ENCODE measurements around the gene EPHB1. TPM values are rescaled to one million over a fixed set of nuclear protein-coding genes. Genes with fewer than 3 reads are reported as not detected.

EPHB1 gene
- total and polyA plus RNA-seq, 2 experiments from 2014 or later: 0.43 to 0.81 TPM

DNA sequence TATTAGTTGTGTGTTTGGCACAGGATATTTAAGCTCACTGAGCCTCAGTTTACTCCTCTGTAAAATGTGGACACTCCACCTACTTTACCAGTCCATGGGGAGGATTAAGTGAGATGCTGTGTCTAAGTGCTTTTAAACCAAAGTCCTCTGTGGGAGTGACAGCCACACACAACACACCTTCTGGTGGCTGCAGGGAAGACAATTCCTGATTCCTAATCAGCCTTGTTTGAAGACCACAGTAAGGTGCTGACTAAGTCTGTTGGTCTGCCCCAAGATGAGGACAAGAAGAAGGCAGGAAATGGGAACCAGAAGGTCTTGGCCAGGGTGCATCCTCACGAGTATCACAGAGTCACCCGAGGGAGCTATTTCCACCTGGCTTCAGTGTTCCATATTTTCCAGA, 52.3 kb downstream of the EPHB1 start:
- H3K27me3 ChIP-seq (replicated peaks; ENCODE audit: insufficient read depth): no peaks in the 10 kb centered on the region
- H3K36me3 ChIP-seq (ENCODE audit: low read depth): no peaks in the 10 kb centered on the region
- 17 to 18% methylated on average over 2 of the region's 2 CpGs for WGBS, 2 experiments (ENCODE audit: low coverage in 1 of 2, low lambda C conversion rate in 2 of 2, missing lambda C conversion rate in 2 of 2)
- peak overlapping the region; percentile 30; the same call in 1 of the 2 replicates for H2AFZ ChIP-seq
- TF ChIP-seq EZH2phosphoT487 (IDR thresholded peaks at IDR 0.05; ENCODE audit: insufficient read depth, low read depth) (no peak), EZH2 (IDR thresholded peaks at IDR 0.05; ENCODE audit: insufficient read depth, poor library complexity, severe bottlenecking) (no peak)
- H3K9me2 ChIP-seq (ENCODE audit: insufficient read depth): no peaks in the 10 kb centered on the region
- peak overlapping the region; percentile 38 for H3K4me2 ChIP-seq (ENCODE audit: unreplicated experiment)
- in situ Hi-C loops (cut with MboI): no loop called here
- H4K20me1 ChIP-seq (ENCODE audit: insufficient read depth): no peaks in the 10 kb centered on the region
- H3K79me2 ChIP-seq (ENCODE audit: insufficient read depth): no peaks in the 10 kb centered on the region
- DNase-seq: peak; percentile 16
- H3K9me3 ChIP-seq (ENCODE audit: low read depth): no peaks in the 10 kb centered on the region
- H3K9ac ChIP-seq: no peak overlapping the region
- peaks cover 14% of the 10 kb centered on the region for H3F3A ChIP-seq (ENCODE audit: insufficient read depth)
- peaks cover 13% of the 10 kb centered on the region for H3K4me1 ChIP-seq (ENCODE audit: insufficient read depth)
- peak overlapping the region; percentile 44; the same call in 1 of the 2 replicates for H3K27ac ChIP-seq
- H3K4me3 ChIP-seq: peak overlapping the region; percentile 18; the same call in 1 of the 2 replicates

DNA sequence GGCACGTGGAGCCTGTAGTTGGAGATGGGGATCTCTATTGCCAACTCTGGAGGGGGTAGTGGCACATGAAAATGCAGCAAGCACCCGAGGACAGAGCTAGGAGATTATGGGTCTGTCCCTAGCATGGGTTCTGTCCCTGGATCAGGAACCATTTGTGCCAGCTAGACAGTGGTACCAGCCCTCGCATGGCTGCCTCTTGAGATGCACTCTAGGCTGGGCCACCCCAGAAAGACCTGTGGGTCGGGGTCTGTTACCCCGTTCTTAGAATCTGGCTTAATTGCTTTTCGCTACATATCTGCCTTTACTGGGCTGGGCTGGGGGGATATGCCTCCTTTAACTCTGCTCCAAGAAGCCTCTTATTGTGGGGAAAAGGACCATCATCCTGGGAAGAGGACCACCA, 54.5 kb downstream of the EPHB1 start:
- Histone ChIP-seq H3K36me3 (ENCODE audit: low read depth) (no peaks in the 10 kb centered on the region), H3K4me2 (ENCODE audit: unreplicated experiment) (no peak overlapping the region), H3K27me3 (replicated peaks; ENCODE audit: insufficient read depth) (no peaks in the 10 kb centered on the region), H3K9me3 (ENCODE audit: low read depth) (no peaks in the 10 kb centered on the region), H3F3A (ENCODE audit: insufficient read depth) (peaks cover 14% of the 10 kb centered on the region), H3K79me2 (ENCODE audit: insufficient read depth) (no peaks in the 10 kb centered on the region), H3K27ac (no peak overlapping the region), H3K4me1 (ENCODE audit: insufficient read depth) (peaks cover 13% of the 10 kb centered on the region), H2AFZ (no peak overlapping the region), H3K9ac (no peak overlapping the region), H3K9me2 (ENCODE audit: insufficient read depth) (no peaks in the 10 kb centered on the region), H4K20me1 (ENCODE audit: insufficient read depth) (no peaks in the 10 kb centered on the region), H3K4me3 (no peak overlapping the region)
- WGBS, 2 experiments (ENCODE audit: low coverage in 1 of 2, low lambda C conversion rate in 2 of 2, missing lambda C conversion rate in 2 of 2): 81 to 84% methylated on average over 6 of the region's 6 CpGs
- no peak for TF ChIP-seq EZH2phosphoT487 (IDR thresholded peaks at IDR 0.05; ENCODE audit: insufficient read depth, low read depth)
- TF ChIP-seq EZH2 (IDR thresholded peaks at IDR 0.05; ENCODE audit: insufficient read depth, poor library complexity, severe bottlenecking): no peak
- DNase-seq: no peak
- in situ Hi-C loops (cut with MboI): no loop called here

DNA sequence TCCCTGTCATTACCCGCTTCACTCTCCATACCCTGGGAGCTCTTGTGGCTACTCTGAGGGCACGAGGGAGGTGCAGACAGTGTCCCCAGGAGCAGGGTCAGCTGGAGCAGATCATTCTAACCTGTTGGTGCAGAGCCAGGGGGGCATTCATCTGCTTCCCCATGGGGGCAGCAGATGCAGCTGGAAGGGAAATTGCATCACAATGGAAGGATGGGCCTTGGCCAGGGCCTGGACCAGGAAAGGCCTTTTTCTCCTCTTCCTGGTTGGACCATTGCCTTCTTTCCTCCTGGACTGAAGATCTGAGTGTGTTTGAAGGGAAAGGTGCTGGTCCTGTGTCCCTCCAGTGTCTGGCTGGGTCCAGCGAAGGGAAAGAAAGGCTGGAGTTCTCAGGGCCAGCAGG, 55.7 kb downstream of the EPHB1 start:
- no peaks in the 10 kb centered on the region for H4K20me1 ChIP-seq (ENCODE audit: insufficient read depth)
- H3K4me3 ChIP-seq: no peak overlapping the region
- TF ChIP-seq EZH2phosphoT487 (IDR thresholded peaks at IDR 0.05; ENCODE audit: insufficient read depth, low read depth) (no peak), EZH2 (IDR thresholded peaks at IDR 0.05; ENCODE audit: insufficient read depth, poor library complexity, severe bottlenecking) (no peak)
- H3K27ac ChIP-seq: no peak overlapping the region
- H3K9ac ChIP-seq: no peak overlapping the region
- no peaks in the 10 kb centered on the region for H3K79me2 ChIP-seq (ENCODE audit: insufficient read depth)
- H2AFZ ChIP-seq: no peak overlapping the region
- H3K4me1 ChIP-seq (ENCODE audit: insufficient read depth): peaks cover 13% of the 10 kb centered on the region
- WGBS, 2 experiments (ENCODE audit: low coverage in 1 of 2, low lambda C conversion rate in 2 of 2, missing lambda C conversion rate in 2 of 2): 52 to 71% methylated on average over 3 of the region's 3 CpGs
- peaks cover 14% of the 10 kb centered on the region for H3F3A ChIP-seq (ENCODE audit: insufficient read depth)
- in situ Hi-C loops (cut with MboI): no loop called here
- no peaks in the 10 kb centered on the region for H3K36me3 ChIP-seq (ENCODE audit: low read depth)
- no peaks in the 10 kb centered on the region for H3K9me2 ChIP-seq (ENCODE audit: insufficient read depth)
- H3K27me3 ChIP-seq (replicated peaks; ENCODE audit: insufficient read depth): no peaks in the 10 kb centered on the region
- no peak for DNase-seq
- no peak overlapping the region for H3K4me2 ChIP-seq (ENCODE audit: unreplicated experiment)
- H3K9me3 ChIP-seq (ENCODE audit: low read depth): no peaks in the 10 kb centered on the region

DNA sequence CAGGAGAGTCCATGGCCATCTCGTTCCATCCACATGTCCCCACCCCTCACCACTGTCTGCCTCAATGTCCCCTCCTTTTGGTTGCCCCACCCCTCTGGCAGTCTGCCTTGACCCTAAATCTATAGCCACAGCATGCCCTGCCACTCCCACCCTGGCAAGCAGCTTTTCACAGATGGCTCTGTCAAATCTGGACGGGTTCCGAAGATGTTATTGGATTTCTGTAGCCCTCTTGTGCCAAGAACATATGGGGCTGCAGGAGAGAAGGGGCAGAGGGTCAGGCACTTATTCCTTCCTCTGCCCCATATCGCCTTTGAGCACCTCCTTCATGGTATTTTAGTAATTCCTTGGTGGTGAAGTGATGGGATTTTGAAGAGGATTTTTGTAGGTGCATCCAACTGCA, 57.1 kb downstream of the EPHB1 start:
- Histone ChIP-seq H3K9me3 (ENCODE audit: low read depth) (no peaks in the 10 kb centered on the region), H4K20me1 (ENCODE audit: insufficient read depth) (no peaks in the 10 kb centered on the region), H3K27ac (no peak overlapping the region), H3K36me3 (ENCODE audit: low read depth) (no peaks in the 10 kb centered on the region), H3K27me3 (replicated peaks; ENCODE audit: insufficient read depth) (no peaks in the 10 kb centered on the region), H3K4me2 (ENCODE audit: unreplicated experiment) (no peak overlapping the region), H3K4me3 (no peak overlapping the region), H3F3A (ENCODE audit: insufficient read depth) (peaks cover 8% of the 10 kb centered on the region), H3K9ac (no peak overlapping the region), H2AFZ (no peak overlapping the region), H3K9me2 (ENCODE audit: insufficient read depth) (no peaks in the 10 kb centered on the region), H3K4me1 (ENCODE audit: insufficient read depth) (peaks cover 6% of the 10 kb centered on the region), H3K79me2 (ENCODE audit: insufficient read depth) (no peaks in the 10 kb centered on the region)
- DNase-seq: no peak
- no peak for TF ChIP-seq EZH2 (IDR thresholded peaks at IDR 0.05; ENCODE audit: insufficient read depth, poor library complexity, severe bottlenecking)
- TF ChIP-seq EZH2phosphoT487 (IDR thresholded peaks at IDR 0.05; ENCODE audit: insufficient read depth, low read depth): no peak
- in situ Hi-C loops (cut with MboI): no loop called here
- 47 to 53% methylated on average over 4 of the region's 4 CpGs for WGBS, 2 experiments (ENCODE audit: low coverage in 1 of 2, low lambda C conversion rate in 2 of 2, missing lambda C conversion rate in 2 of 2)

DNA sequence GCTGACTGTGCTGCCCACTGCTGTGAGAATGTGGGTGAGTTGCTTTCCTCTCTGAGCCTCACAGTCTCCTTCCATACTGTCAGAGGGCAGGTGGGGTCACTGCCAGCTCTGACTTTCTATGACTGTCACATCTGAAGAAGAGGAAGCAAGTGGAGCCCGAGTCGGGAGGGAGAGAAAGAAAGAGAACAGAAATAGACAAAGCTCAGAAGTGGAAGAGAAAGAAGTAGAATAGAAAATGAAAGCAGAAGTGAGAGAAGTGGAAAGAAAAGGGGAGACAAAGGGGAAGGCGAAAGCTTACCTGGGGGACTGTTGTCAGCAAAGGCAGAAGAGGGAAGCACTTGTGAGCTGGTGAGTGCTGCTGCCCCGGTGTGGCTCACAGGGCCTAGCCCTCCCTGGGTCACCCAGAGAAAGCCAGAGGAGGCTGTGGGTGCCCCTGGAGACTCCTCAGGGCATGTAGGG, 57.9 kb downstream of the EPHB1 start:
- Histone ChIP-seq H3K9me2 (ENCODE audit: insufficient read depth) (no peaks in the 10 kb centered on the region), H3K27me3 (replicated peaks; ENCODE audit: insufficient read depth) (no peaks in the 10 kb centered on the region), H3K9ac (no peak overlapping the region), H3K36me3 (ENCODE audit: low read depth) (no peaks in the 10 kb centered on the region), H2AFZ (no peak overlapping the region), H3K4me1 (ENCODE audit: insufficient read depth) (no peaks in the 10 kb centered on the region), H3K4me2 (ENCODE audit: unreplicated experiment) (no peak overlapping the region), H3F3A (ENCODE audit: insufficient read depth) (0 out of 2 replicates have a peak, but pooled peaks cover under 1% of the 10 kb centered on the region), H3K9me3 (ENCODE audit: low read depth) (no peaks in the 10 kb centered on the region), H3K4me3 (no peak overlapping the region), H4K20me1 (ENCODE audit: insufficient read depth) (no peaks in the 10 kb centered on the region), H3K79me2 (ENCODE audit: insufficient read depth) (no peaks in the 10 kb centered on the region), H3K27ac (no peak overlapping the region)
- no peak for TF ChIP-seq EZH2 (IDR thresholded peaks at IDR 0.05; ENCODE audit: insufficient read depth, poor library complexity, severe bottlenecking)
- TF ChIP-seq EZH2phosphoT487 (IDR thresholded peaks at IDR 0.05; ENCODE audit: insufficient read depth, low read depth): no peak
- WGBS, 2 experiments (ENCODE audit: low coverage in 1 of 2, low lambda C conversion rate in 2 of 2, missing lambda C conversion rate in 2 of 2): 77% methylated on average over 4 of the region's 4 CpGs
- in situ Hi-C loops (cut with MboI): no loop called here
- no peak for DNase-seq
